Measurements from ENCODE around the gene DCAF17.

Gene DCAF17

GRCh38 chr2:171513719-171514160 lies 79.7 kb downstream of the DCAF17 start:
- no peak for DNase-seq (ENCODE audit: extremely low read depth, low read depth)
- no peak for TF ChIP-seq CTCF (IDR thresholded peaks at IDR 0.05; ENCODE audit: low read depth, low read length)

GRCh38 chr2:171514908-171515582 lies 81.0 kb downstream of the DCAF17 start:
- no peak for TF ChIP-seq CTCF (IDR thresholded peaks at IDR 0.05; ENCODE audit: low read depth, low read length)
- no peak for DNase-seq (ENCODE audit: extremely low read depth, low read depth)

GRCh38 chr2:171515672-171516298 lies 81.8 kb downstream of the DCAF17 start:
- peak; percentile 27 for DNase-seq (ENCODE audit: extremely low read depth, low read depth)
- no peak for TF ChIP-seq CTCF (IDR thresholded peaks at IDR 0.05; ENCODE audit: low read depth, low read length)

- DNase-seq (ENCODE audit: extremely low read depth, low read depth) = no peak
- TF ChIP-seq CTCF (IDR thresholded peaks at IDR 0.05; ENCODE audit: low read depth, low read length) = no peak
Measured at GRCh38 chr2:171516793-171517192, 82.8 kb downstream of the DCAF17 start.

GRCh38 chr2:171520471-171520870 lies 86.4 kb downstream of the DCAF17 start:
- no peak for DNase-seq (ENCODE audit: extremely low read depth, low read depth)
- no peak for TF ChIP-seq CTCF (IDR thresholded peaks at IDR 0.05; ENCODE audit: low read depth, low read length)

- DNase-seq (ENCODE audit: extremely low read depth, low read depth) = no peak
- no peak for TF ChIP-seq CTCF (IDR thresholded peaks at IDR 0.05; ENCODE audit: low read depth, low read length)
Measured at GRCh38 chr2:171521361-171522051, 87.5 kb downstream of the DCAF17 start.
